Prostate gland (tissue), 2 donors: ENCODE measurements around the gene TM7SF2. TPM values are rescaled to one million over a fixed set of nuclear protein-coding genes. Genes with fewer than 3 reads are reported as not detected.
"Not testable (repeated sequence)": the region's sequence is repeated elsewhere in the genome, so short reads cannot be mapped to it uniquely, and the experiment has no call there.

ENCODE experiments used
- DNase-seq: peaks from one replicate; pipeline ENCODE4 v3.0.0-alpha.2; 2019; ENCODE audit warnings: low spot score
- H3K27ac ChIP-seq, 2 donors: fragments of 200-600 bp; sonication (generic); 2 replicates each; pipeline ENCODE4 v1.5.1; 2017 to 2019
- H3K27me3 ChIP-seq: fragments of 200-600 bp; sonication (generic); replicated peaks from 2 replicates; pipeline ENCODE4 v1.5.1; 2019; ENCODE audit not compliant: insufficient read depth
- H3K36me3 ChIP-seq, 2 donors: fragments of 200-600 bp; sonication (generic); 1 replicate in 1 of 2; 2 replicates in 1 of 2; pipeline versions ENCODE4 v1.5.1 to v1.8.1; 2017 to 2019
- H3K4me1 ChIP-seq: fragments of 200-600 bp; sonication (generic); replicated peaks from 2 replicates; pipeline ENCODE4 v1.5.1; 2019
- H3K4me3 ChIP-seq, 2 donors: fragments of 200-600 bp; sonication (generic); 2 replicates each; pipeline ENCODE4 v1.5.1; 2017 to 2019
- H3K9me3 ChIP-seq: fragments of 200-600 bp; sonication (generic); 2 replicates; pipeline ENCODE4 v1.5.1; 2017
- CTCF ChIP-seq, 4 experiments: fragments of 200-600 bp in 2 of 4; fragments of 450-650 bp in 2 of 4; sonication (generic) in 2 of 4; IDR thresholded peaks; 1 replicate in 3 of 4; 2 replicates in 1 of 4; pipeline ENCODE4 v1.5.1; 2016 to 2019; ENCODE audit warnings: antibody characterized with exemption in 4 of 4, mild to moderate bottlenecking in 2 of 4, moderate library complexity in 2 of 4
- POLR2A ChIP-seq: fragments of 450-650 bp; IDR thresholded peaks from one replicate; pipeline ENCODE4 v1.6.1; 2016; ENCODE audit warnings: antibody characterized with exemption, mild to moderate bottlenecking
- POLR2AphosphoS5 ChIP-seq: sonication (generic); formaldehyde crosslinking; IDR thresholded peaks from one replicate; pipeline ENCODE4 v1.6.1; 2017; ENCODE audit warnings: antibody characterized with exemption
- WGBS: methylation state at CpG from one replicate; pipeline ENCODE4 v1.1.5; 2018; 5-methylcytosine and 5-hydroxymethylcytosine counted together
- intact Hi-C: fragments of 100-400 bp; cut with DNase I; formaldehyde crosslinking; loops from one replicate; pipeline ENCODE4 v1.14.2; 2022
- total RNA-seq, 2 donors: library from RNA; depleted of rRNA; stranded (reverse); fragments of >200 nt; gene quantifications; one replicate each; pipeline ENCODE4 v1.1.0, GENCODE V29; 2016

The TM7SF2 gene
- total RNA-seq, 2 donors from 2014 or later = 73.9 to 185 TPM

- Histone ChIP-seq H3K4me3 (no peak overlapping the region), H3K4me1 (no peaks in the 10 kb centered on the region), H3K36me3 (no peaks in the 10 kb centered on the region), H3K27ac (no peak overlapping the region), H3K9me3 (no peaks in the 10 kb centered on the region), H3K27me3 (no peaks in the 10 kb centered on the region)
- no peak for TF ChIP-seq CTCF (IDR thresholded peaks at IDR 0.05)
- no peak for TF ChIP-seq POLR2A
- TF ChIP-seq POLR2AphosphoS5 = no peak
- 72% methylated on average over 2 of the region's 2 CpGs for WGBS
- DNase-seq = no peak
- intact Hi-C loops = no loop called here
Observed at GRCh38 chr11:65147352-65148075, 35.8 kb downstream of the TM7SF2 start.

DNA sequence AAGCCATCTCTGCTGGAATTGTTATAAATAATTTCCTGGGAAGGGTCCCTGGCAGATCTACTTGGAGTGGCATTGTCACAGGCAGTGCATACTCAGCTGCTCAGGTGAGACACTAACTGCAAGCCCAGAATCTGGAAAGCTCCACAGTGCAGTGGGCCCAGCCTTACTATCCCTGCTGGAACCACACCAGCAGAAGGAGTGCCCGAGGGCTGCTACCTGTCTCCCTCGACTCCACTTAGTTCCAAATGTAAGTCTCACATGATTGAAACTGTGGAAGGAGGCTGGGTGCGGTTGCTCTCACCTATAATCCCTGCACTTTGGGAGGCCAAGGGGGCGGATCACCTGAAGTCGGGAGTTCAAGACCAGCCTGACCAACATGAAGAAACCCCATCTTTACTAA, 37.0 kb downstream of the TM7SF2 start:
- WGBS = 79% methylated on average over 5 of the region's 5 CpGs
- TF ChIP-seq POLR2A (no peak), CTCF (IDR thresholded peaks at IDR 0.05) (no peak), POLR2AphosphoS5 (no peak)
- Histone ChIP-seq H3K27ac (no peak overlapping the region), H3K4me3 (no peak overlapping the region), H3K9me3 (no peaks in the 10 kb centered on the region), H3K27me3 (no peaks in the 10 kb centered on the region), H3K36me3 (no peaks in the 10 kb centered on the region), H3K4me1 (no peaks in the 10 kb centered on the region)
- intact Hi-C loops = no loop called here
- no peak for DNase-seq

GRCh38 chr11:65150131-65150508, 38.4 kb downstream of the TM7SF2 start:
- H3K36me3 ChIP-seq, intact Hi-C loops, H3K4me1 ChIP-seq, H3K9me3 ChIP-seq, H3K4me3 ChIP-seq, DNase-seq, H3K27me3 ChIP-seq: not testable (repeated sequence)
- H3K27ac ChIP-seq = peak overlapping the region; percentile 57 to 58
- WGBS = 78% methylated on average over 10 of the region's 10 CpGs

DNA sequence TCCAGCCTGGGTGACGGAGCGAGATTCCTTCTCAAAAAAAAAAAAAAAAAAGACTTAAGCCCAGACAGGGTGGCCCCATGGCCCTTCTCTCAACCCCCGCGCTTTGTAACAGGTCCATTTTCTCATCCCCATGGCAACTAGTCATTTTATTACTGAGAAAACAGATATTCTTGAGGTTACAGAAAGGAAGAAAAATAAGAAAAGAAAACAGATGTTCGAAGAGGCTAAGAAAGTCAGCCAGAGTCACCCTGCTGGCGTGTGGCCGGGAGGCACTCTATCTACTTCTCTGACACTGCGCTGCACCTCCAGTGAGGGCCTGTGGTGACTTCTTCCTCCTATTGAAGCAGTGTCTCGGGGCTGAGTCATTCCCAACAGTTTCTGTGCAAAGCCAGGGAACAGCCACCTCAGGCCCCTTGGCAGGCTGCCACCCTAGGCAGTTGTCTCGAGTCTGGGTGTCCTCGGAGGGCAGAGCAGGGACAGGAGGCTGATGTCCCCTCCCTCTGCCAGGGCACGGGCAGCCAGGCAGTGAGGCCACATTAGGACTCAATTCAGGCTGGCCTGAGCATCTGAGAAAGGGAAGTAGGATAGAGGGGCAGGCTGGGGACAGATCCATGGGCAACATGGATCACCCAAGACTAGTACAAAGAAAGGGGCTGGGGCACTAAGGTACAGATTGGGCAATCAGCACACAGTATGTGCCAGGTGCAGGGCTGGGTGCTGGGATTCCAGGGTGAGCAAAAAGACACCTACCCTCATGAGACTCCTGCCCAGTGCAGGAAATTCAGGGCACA, 39.0 kb downstream of the TM7SF2 start:
- intact Hi-C loops = no loop called here

More for the DNA sequence above, 39.0 kb downstream of the TM7SF2 start:
- no peak overlapping the region for H3K4me3 ChIP-seq
- no peaks in the 10 kb centered on the region for H3K4me1 ChIP-seq
- TF ChIP-seq POLR2AphosphoS5 (peak; percentile 56), POLR2A (peak; percentile 31), CTCF (IDR thresholded peaks at IDR 0.05) (peak in 1 of 4 experiments; percentile 24)
- H3K9me3 ChIP-seq = no peaks in the 10 kb centered on the region
- H3K36me3 ChIP-seq = no peaks in the 10 kb centered on the region
- peak overlapping the region; percentile 57 to 58 for H3K27ac ChIP-seq
- H3K27me3 ChIP-seq = no peaks in the 10 kb centered on the region
- 16% methylated on average over 12 of the region's 12 CpGs for WGBS
- DNase-seq = peak; percentile 84
